Astrocyte (in vitro differentiated cells and primary cell): ENCODE results near the gene FRY. TPM values are rescaled to one million over a fixed set of nuclear protein-coding genes. Genes with fewer than 3 reads are reported as not detected.

Experiments
- DNase-seq: peaks from one replicate; pipeline ENCODE4 v3.0.0-alpha.2; 2010; ENCODE audit warnings: low read depth
- FAIRE-seq: peaks from 2 replicates; lab custom pipeline; 2011; peaks lifted over from hg19 to GRCh38; lab: Jason Lieb, UNC
- H2AFZ ChIP-seq: 2 replicates; pipeline ENCODE4 v1.6.0; 2012; ENCODE audit warnings: low read depth, low read length, inconsistent platforms
- H3K27ac ChIP-seq: 2 replicates; pipeline ENCODE4 v1.5.1; 2011; ENCODE audit warnings: low read depth, low read length, inconsistent platforms
- H3K27me3 ChIP-seq: 2 replicates; pipeline ENCODE4 v1.6.0; 2011; ENCODE audit warnings: low read length, inconsistent platforms; ENCODE audit not compliant: insufficient read depth
- H3K36me3 ChIP-seq: 2 replicates; pipeline ENCODE4 v1.5.1; 2011; ENCODE audit warnings: low read length, inconsistent platforms; ENCODE audit not compliant: insufficient read depth
- H3K4me1 ChIP-seq: 2 replicates; pipeline ENCODE4 v1.5.1; 2011; ENCODE audit warnings: low read length, inconsistent platforms; ENCODE audit not compliant: insufficient read depth
- H3K4me2 ChIP-seq: 2 replicates; pipeline ENCODE4 v1.6.0; 2012; ENCODE audit warnings: low read length, inconsistent platforms
- H3K4me3 ChIP-seq: 2 replicates; pipeline ENCODE4 v1.5.1; 2011; ENCODE audit warnings: low read depth, mild to moderate bottlenecking, low read length, inconsistent platforms; ENCODE audit not compliant: insufficient read depth
- H3K79me2 ChIP-seq: 2 replicates; pipeline ENCODE4 v1.6.0; 2012; ENCODE audit warnings: mild to moderate bottlenecking, low read length, inconsistent platforms; ENCODE audit not compliant: insufficient read depth
- H3K9ac ChIP-seq: 2 replicates; pipeline ENCODE4 v1.6.0; 2012; ENCODE audit warnings: mild to moderate bottlenecking, low read length, inconsistent platforms
- H3K9me3 ChIP-seq: 2 replicates; pipeline ENCODE4 v1.5.1; 2012; ENCODE audit warnings: low read depth, mild to moderate bottlenecking, low read length, inconsistent platforms; ENCODE audit not compliant: insufficient read depth
- H4K20me1 ChIP-seq: 2 replicates; pipeline ENCODE4 v1.6.0; 2012; ENCODE audit warnings: low read length, inconsistent platforms; ENCODE audit not compliant: insufficient read depth
- H3K27ac Mint-ChIP-seq: one replicate; pipeline ENCODE4 v1.8.0; 2021; ENCODE audit warnings: mild to moderate bottlenecking, mixed read lengths; ENCODE audit not compliant: unreplicated experiment
- H3K27me3 Mint-ChIP-seq: one replicate; pipeline ENCODE4 v1.8.0; 2021; ENCODE audit warnings: low read depth, mixed read lengths; ENCODE audit not compliant: unreplicated experiment
- H3K36me3 Mint-ChIP-seq: one replicate; pipeline ENCODE4 v1.8.0; 2021; ENCODE audit warnings: low read depth, mixed read lengths; ENCODE audit not compliant: unreplicated experiment
- H3K4me1 Mint-ChIP-seq: one replicate; pipeline ENCODE4 v1.8.0; 2021; ENCODE audit warnings: low read depth, mixed read lengths; ENCODE audit not compliant: unreplicated experiment
- H3K4me3 Mint-ChIP-seq: one replicate; pipeline ENCODE4 v1.8.0; 2021; ENCODE audit warnings: mild to moderate bottlenecking, moderate library complexity, mixed read lengths; ENCODE audit not compliant: unreplicated experiment
- H3K9me3 Mint-ChIP-seq: one replicate; pipeline ENCODE4 v1.8.0; 2021; ENCODE audit warnings: mild to moderate bottlenecking, mixed read lengths; ENCODE audit not compliant: unreplicated experiment
- EZH2 ChIP-seq: IDR thresholded peaks from 2 replicates; pipeline ENCODE4 v1.6.1; 2012; ENCODE audit warnings: mild to moderate bottlenecking, low read length, inconsistent platforms; ENCODE audit not compliant: insufficient read depth
- total RNA-seq: library from RNA; stranded (reverse); gene quantifications from 2 replicates; pipeline ENCODE4 v1.2.1, GENCODE V29; 2021
- TF ChIP-seq, protein P1 (sequence below): IDR thresholded peaks from 2 replicates; pipeline ENCODE4 v1.5.1; 2011; ENCODE audit warnings: low read depth, mild to moderate bottlenecking, inconsistent platforms, low read length, moderate library complexity; ENCODE audit not compliant: insufficient read depth

The FRY gene
- total RNA-seq, 1 donor from 2014 or later, result 4.6 TPM

DNA sequence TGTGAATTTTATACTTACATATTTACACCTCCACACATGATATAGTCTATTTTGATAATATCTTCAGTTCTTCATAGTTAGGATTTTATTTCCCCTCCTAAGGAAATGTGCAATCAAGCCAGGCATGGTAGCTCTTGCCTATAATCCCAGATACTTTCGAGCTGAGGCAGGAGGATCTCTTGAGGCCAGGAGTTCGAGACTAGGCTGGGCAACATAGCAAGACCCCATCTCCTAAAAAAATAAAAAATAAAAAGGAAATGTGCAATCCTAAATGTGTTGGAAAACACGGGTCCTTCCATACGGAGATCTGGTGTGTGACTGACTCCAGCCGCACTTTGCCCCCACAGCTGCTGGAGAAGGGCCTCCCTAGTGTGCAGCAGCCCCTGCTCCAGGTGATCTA lies 212.1 kb downstream of the FRY start:
- Histone ChIP-seq H3K4me3 (no peak overlapping the region), H3K9me3 (no peaks in the 10 kb centered on the region), H3K27me3 (no peaks in the 10 kb centered on the region), H3K4me2 (no peak overlapping the region), H2AFZ (no peak overlapping the region), H3K27ac (no peak overlapping the region), H3K4me1 (no peaks in the 10 kb centered on the region), H3K9ac (no peak overlapping the region), H3K79me2 (no peaks in the 10 kb centered on the region), H4K20me1 (no peaks in the 10 kb centered on the region), H3K36me3 (no peaks in the 10 kb centered on the region)
- no peak for FAIRE-seq
- no peaks in the 10 kb centered on the region for H3K36me3 Mint-ChIP-seq
- no peaks in the 10 kb centered on the region for H3K9me3 Mint-ChIP-seq
- no peak for DNase-seq
- H3K27ac Mint-ChIP-seq, result no peak overlapping the region
- no peak overlapping the region for H3K4me3 Mint-ChIP-seq
- no peaks in the 10 kb centered on the region for H3K27me3 Mint-ChIP-seq
- peaks cover 5% of the 10 kb centered on the region for H3K4me1 Mint-ChIP-seq
- TF ChIP-seq, protein P1, sequence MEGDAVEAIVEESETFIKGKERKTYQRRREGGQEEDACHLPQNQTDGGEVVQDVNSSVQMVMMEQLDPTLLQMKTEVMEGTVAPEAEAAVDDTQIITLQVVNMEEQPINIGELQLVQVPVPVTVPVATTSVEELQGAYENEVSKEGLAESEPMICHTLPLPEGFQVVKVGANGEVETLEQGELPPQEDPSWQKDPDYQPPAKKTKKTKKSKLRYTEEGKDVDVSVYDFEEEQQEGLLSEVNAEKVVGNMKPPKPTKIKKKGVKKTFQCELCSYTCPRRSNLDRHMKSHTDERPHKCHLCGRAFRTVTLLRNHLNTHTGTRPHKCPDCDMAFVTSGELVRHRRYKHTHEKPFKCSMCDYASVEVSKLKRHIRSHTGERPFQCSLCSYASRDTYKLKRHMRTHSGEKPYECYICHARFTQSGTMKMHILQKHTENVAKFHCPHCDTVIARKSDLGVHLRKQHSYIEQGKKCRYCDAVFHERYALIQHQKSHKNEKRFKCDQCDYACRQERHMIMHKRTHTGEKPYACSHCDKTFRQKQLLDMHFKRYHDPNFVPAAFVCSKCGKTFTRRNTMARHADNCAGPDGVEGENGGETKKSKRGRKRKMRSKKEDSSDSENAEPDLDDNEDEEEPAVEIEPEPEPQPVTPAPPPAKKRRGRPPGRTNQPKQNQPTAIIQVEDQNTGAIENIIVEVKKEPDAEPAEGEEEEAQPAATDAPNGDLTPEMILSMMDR, result no peak
- no peak for TF ChIP-seq EZH2

DNA sequence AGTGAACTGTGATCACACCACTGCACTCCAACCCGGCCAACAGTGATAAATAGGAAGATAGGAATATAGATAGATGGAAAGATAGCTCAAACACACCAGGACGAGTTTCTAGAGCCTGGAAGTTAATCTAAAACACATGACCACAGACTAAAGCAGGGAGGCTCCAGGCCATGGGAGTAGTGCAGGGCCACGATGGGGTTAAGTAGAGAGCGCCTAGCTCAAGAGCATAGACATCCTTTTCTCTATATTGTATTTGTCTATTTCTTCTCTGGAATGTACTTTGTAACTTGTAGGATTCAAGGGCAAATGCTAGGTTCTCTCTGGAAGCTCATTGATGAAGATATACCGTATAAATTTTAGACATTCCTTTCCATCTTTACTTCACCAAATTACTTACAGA lies 214.0 kb downstream of the FRY start:
- Mint-ChIP-seq H3K4me1 (peaks cover 5% of the 10 kb centered on the region), H3K27me3 (no peaks in the 10 kb centered on the region), H3K36me3 (peaks cover 3% of the 10 kb centered on the region), H3K27ac (no peak overlapping the region), H3K9me3 (no peaks in the 10 kb centered on the region), H3K4me3 (no peak overlapping the region)
- no peak for DNase-seq
- H3K4me3 ChIP-seq, result no peak overlapping the region
- no peaks in the 10 kb centered on the region for H3K9me3 ChIP-seq
- H3K27me3 ChIP-seq, result no peaks in the 10 kb centered on the region
- H3K36me3 ChIP-seq, result no peaks in the 10 kb centered on the region
- no peak overlapping the region for H2AFZ ChIP-seq
- no peaks in the 10 kb centered on the region for H3K79me2 ChIP-seq
- no peaks in the 10 kb centered on the region for H4K20me1 ChIP-seq
- no peak for TF ChIP-seq EZH2
- TF ChIP-seq, protein P1, result no peak
- no peak overlapping the region for H3K4me2 ChIP-seq
- FAIRE-seq, result no peak
- no peak overlapping the region for H3K27ac ChIP-seq
- no peak overlapping the region for H3K9ac ChIP-seq
- H3K4me1 ChIP-seq, result no peaks in the 10 kb centered on the region

DNA sequence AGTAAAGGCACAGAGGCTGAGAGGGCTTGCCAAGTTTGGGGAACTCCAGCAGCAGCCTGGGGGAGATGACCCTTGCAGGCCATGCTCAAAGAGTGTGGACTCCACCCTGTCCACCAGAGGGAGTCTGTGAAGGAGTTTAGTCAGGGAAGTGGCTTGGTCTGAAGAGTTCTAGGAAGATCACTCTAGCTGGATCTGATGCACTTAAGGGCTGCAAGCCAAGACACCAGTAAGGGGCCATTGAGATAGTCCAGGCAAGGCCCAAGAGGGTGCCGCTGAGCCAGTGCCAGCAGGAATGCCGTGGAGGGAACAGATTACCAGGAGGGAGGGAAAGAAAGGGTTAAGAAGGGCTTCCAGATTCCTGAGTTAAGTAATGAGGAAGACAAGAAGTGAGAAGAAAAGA lies 214.9 kb downstream of the FRY start:
- FAIRE-seq (peak; percentile 87), DNase-seq (peak; percentile 53)
- Mint-ChIP-seq H3K4me1 (peaks cover 5% of the 10 kb centered on the region), H3K27ac (no peak overlapping the region), H3K27me3 (no peaks in the 10 kb centered on the region), H3K36me3 (peaks cover 3% of the 10 kb centered on the region), H3K4me3 (no peak overlapping the region), H3K9me3 (no peaks in the 10 kb centered on the region)
- TF ChIP-seq, protein P1, result peak; percentile 65
- no peak for TF ChIP-seq EZH2
- no peaks in the 10 kb centered on the region for H3K36me3 ChIP-seq
- H2AFZ ChIP-seq, result no peak overlapping the region
- H3K9me3 ChIP-seq, result no peaks in the 10 kb centered on the region
- no peaks in the 10 kb centered on the region for H3K4me1 ChIP-seq
- no peak overlapping the region for H3K27ac ChIP-seq
- H4K20me1 ChIP-seq, result no peaks in the 10 kb centered on the region
- no peak overlapping the region for H3K4me3 ChIP-seq
- H3K9ac ChIP-seq, result no peak overlapping the region
- no peak overlapping the region for H3K4me2 ChIP-seq
- H3K27me3 ChIP-seq, result no peaks in the 10 kb centered on the region
- no peaks in the 10 kb centered on the region for H3K79me2 ChIP-seq
